Measurements from ENCODE around the gene TNK2. TPM values are rescaled to one million over a fixed set of nuclear protein-coding genes. Genes with fewer than 3 reads are reported as not detected.

Gene TNK2
- 30.6 TPM for polyA plus RNA-seq (2012; ENCODE audit: insufficient read length, low read depth)

DNA sequence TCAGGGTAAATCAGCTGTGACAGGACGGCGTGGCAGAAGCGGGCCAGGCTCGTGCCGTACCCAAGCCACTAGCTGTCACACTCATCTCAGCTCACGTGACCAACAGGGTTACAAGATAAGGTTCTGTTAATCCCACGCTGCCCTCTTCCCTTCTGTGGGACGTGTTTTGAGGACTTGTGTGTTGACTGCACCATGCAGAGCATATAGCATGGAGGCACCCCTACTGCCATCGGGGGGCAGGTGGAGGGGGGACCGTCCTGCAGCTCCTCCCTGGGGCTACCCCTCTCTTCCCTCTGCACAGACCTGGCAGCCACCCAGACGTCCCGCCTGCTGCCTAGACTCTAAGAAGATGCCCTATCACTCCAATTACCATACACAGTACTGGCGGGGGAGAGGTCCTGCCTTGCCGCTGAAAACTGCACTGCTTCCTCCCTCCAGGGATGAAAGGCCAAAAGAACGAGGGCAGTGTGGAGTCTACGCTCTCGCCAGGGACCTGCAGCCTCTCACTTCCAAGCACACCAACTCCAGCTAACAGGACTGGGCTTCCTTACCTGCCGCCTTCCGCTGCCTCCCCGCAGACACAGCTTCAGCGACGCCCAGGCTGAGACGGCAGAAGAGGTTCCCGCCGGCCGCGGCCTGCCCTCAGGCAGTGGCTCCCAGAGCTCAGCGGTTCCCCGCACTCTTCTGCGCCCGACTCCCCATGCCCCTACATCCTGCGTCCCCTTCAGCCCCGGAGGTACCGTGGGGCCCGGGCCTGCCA, at the start of gene TNK2:
Gene TNK2, minus strand, starts transcription at position 618 of the 760 bp plus-strand sequence. CDS start 19,963 bp downstream, outside the sequence.
- TF ChIP-seq POLR2AphosphoS5 (IDR thresholded peaks at IDR 0.05; ENCODE audit: low read depth, low read length) (no peak), TAF1 (IDR thresholded peaks at IDR 0.05; ENCODE audit: borderline replicate concordance, insufficient read depth, low read length) (no peak), SIN3A (IDR thresholded peaks at IDR 0.05; ENCODE audit: borderline replicate concordance, insufficient read depth, low read length) (no peak)
- TF ChIP-seq, protein P1, sequence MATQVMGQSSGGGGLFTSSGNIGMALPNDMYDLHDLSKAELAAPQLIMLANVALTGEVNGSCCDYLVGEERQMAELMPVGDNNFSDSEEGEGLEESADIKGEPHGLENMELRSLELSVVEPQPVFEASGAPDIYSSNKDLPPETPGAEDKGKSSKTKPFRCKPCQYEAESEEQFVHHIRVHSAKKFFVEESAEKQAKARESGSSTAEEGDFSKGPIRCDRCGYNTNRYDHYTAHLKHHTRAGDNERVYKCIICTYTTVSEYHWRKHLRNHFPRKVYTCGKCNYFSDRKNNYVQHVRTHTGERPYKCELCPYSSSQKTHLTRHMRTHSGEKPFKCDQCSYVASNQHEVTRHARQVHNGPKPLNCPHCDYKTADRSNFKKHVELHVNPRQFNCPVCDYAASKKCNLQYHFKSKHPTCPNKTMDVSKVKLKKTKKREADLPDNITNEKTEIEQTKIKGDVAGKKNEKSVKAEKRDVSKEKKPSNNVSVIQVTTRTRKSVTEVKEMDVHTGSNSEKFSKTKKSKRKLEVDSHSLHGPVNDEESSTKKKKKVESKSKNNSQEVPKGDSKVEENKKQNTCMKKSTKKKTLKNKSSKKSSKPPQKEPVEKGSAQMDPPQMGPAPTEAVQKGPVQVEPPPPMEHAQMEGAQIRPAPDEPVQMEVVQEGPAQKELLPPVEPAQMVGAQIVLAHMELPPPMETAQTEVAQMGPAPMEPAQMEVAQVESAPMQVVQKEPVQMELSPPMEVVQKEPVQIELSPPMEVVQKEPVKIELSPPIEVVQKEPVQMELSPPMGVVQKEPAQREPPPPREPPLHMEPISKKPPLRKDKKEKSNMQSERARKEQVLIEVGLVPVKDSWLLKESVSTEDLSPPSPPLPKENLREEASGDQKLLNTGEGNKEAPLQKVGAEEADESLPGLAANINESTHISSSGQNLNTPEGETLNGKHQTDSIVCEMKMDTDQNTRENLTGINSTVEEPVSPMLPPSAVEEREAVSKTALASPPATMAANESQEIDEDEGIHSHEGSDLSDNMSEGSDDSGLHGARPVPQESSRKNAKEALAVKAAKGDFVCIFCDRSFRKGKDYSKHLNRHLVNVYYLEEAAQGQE (IDR thresholded peaks at IDR 0.05; ENCODE audit: insufficient read depth in 1 of 2, low read depth in 2 of 2, low read length in 2 of 2), result no peak

GRCh38 chr3:195956577-195956976, 48.2 kb upstream of the TNK2 start:
- no peak for TF ChIP-seq SIN3A (IDR thresholded peaks at IDR 0.05; ENCODE audit: borderline replicate concordance, insufficient read depth, low read length)

DNA sequence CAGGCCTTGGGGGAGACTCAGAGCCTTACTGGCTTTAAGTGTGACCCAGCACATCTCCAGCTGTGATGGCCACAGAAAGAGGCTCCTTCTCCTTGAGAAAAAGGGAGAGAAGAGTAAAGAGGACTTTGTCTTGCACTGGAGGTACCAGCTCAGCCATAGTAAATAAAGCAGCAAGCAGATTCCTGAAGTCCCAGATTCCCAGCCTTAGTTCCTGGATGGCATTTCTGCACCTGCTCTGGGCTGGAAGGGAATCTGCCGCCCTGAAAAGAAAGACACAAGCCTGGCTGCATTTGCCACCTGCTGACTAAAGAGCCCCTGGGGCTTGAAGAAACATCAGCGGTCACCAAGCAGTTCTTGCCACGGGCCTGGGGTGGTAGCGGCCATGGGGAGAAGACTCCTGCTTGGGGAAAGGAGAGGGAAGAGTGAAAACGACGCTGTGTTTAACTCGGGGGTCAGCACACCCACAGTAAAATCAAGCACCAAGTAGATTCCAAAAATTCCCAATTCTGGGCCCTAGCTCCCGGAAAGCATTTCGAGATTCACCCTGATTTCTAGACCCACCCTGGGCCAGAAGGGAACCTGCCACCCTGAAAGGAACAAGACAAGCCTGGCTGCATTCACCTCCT, 24.2 kb upstream of the TNK2 start:
- TF ChIP-seq SIN3A (IDR thresholded peaks at IDR 0.05; ENCODE audit: borderline replicate concordance, insufficient read depth, low read length) (no peak), TAF1 (IDR thresholded peaks at IDR 0.05; ENCODE audit: borderline replicate concordance, insufficient read depth, low read length) (no peak), POLR2AphosphoS5 (IDR thresholded peaks at IDR 0.05; ENCODE audit: low read depth, low read length) (no peak), FOXP2 (optimal IDR thresholded peaks at IDR 0.05; ENCODE audit: borderline replicate concordance, extremely low read depth, extremely low read length, insufficient read depth) (no peak)
- TF ChIP-seq, protein P1 (IDR thresholded peaks at IDR 0.05; ENCODE audit: insufficient read depth in 1 of 2, low read depth in 2 of 2, low read length in 2 of 2), result no peak

DNA sequence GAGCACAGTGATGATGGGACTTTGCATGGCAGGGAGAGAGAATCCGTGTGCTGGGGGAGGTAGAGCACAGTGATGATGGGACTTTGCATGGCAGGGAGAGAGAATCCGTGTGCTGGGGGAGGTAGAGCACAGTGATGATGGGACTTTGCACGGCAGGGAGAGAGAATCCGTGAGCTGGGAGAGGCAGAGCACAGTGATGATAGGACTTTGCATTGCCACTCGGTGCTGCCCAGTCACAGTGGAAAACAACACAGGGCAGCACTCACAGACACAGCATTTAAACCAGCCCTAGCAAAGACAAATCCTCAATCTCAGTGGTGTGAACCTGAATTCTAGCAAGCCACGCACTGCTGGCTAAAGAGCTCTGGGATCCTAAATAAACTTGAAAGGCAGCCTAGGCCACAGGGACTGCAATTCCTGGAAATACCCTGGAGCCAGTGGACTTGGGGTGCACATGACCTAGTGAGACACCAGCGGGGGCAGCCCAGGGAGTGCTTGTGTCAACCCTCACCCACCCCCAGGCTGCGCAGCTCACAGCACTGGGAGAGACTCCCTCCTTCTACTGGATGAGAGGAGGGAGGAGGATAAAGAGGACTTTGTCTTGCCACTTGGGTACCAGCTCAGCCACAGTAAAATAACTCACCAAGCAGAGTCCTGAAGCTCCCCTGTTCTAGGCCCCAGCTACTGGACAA, 23.4 kb upstream of the TNK2 start:
- no peak for TF ChIP-seq SIN3A (IDR thresholded peaks at IDR 0.05; ENCODE audit: borderline replicate concordance, insufficient read depth, low read length)
- no peak for TF ChIP-seq TAF1 (IDR thresholded peaks at IDR 0.05; ENCODE audit: borderline replicate concordance, insufficient read depth, low read length)
- TF ChIP-seq FOXP2 (optimal IDR thresholded peaks at IDR 0.05; ENCODE audit: borderline replicate concordance, extremely low read depth, extremely low read length, insufficient read depth), result no peak
- no peak for TF ChIP-seq POLR2AphosphoS5 (IDR thresholded peaks at IDR 0.05; ENCODE audit: low read depth, low read length)
- TF ChIP-seq, protein P1 (IDR thresholded peaks at IDR 0.05; ENCODE audit: insufficient read depth in 1 of 2, low read depth in 2 of 2, low read length in 2 of 2), result no peak

- TF ChIP-seq FOXP2 (optimal IDR thresholded peaks at IDR 0.05; ENCODE audit: borderline replicate concordance, extremely low read depth, extremely low read length, insufficient read depth) (no peak), TAF1 (IDR thresholded peaks at IDR 0.05; ENCODE audit: borderline replicate concordance, insufficient read depth, low read length) (no peak), POLR2AphosphoS5 (IDR thresholded peaks at IDR 0.05; ENCODE audit: low read depth, low read length) (no peak), SIN3A (IDR thresholded peaks at IDR 0.05; ENCODE audit: borderline replicate concordance, insufficient read depth, low read length) (no peak)
- TF ChIP-seq, protein P1 (IDR thresholded peaks at IDR 0.05; ENCODE audit: insufficient read depth in 1 of 2, low read depth in 2 of 2, low read length in 2 of 2), result no peak
Observed at GRCh38 chr3:195929452-195929851, 21.1 kb upstream of the TNK2 start.

Measured in PFSK-1 (cell line).